WTC11 (cell line): Measurements from ENCODE around the gene CDKN1C. TPM values are rescaled to one million over a fixed set of nuclear protein-coding genes. Genes with fewer than 3 reads are reported as not detected.

Experiments used
- ATAC-seq: fragments of 200-7000 bp; cut with Tn5 transposase; 2 replicates; pipeline ENCODE4 v1.10.0; 2021; ENCODE audit warnings: mild to moderate bottlenecking, moderate library complexity
- CTCF ChIA-PET: fragments of 300-600 bp; sonication (Branson Sonifier 250); formaldehyde crosslinking; loops from one replicate; lab custom pipeline; 2021; ENCODE audit warnings: antibody characterized with exemption; lab: Charles Lee
- POLR2A ChIA-PET: fragments of 350-600 bp; sonication (Branson Sonifier 250); formaldehyde crosslinking; loops from one replicate; lab custom pipeline; 2021; ENCODE audit warnings: antibody characterized with exemption; lab: Charles Lee
- DNase-seq: peaks from one replicate; pipeline ENCODE4 v3.0.0; 2021; ENCODE audit warnings: low spot score
- H3K27ac Mint-ChIP-seq: 2 replicates; pipeline ENCODE4 v1.8.0; 2021; ENCODE audit warnings: mixed read lengths
- H3K27me3 Mint-ChIP-seq: 2 replicates; pipeline ENCODE4 v1.8.0; 2021; ENCODE audit warnings: low read depth, mild to moderate bottlenecking, moderate library complexity, mixed read lengths
- H3K36me3 Mint-ChIP-seq: 2 replicates; pipeline ENCODE4 v1.8.0; 2021; ENCODE audit warnings: mixed read lengths
- H3K4me1 Mint-ChIP-seq: 2 replicates; pipeline ENCODE4 v1.8.0; 2022; ENCODE audit warnings: mixed read lengths
- H3K4me3 Mint-ChIP-seq: 2 replicates; pipeline ENCODE4 v1.8.0; 2021; ENCODE audit warnings: mild to moderate bottlenecking, moderate library complexity, mixed read lengths
- H3K9me3 Mint-ChIP-seq: 2 replicates; pipeline ENCODE4 v1.8.0; 2021; ENCODE audit warnings: mixed read lengths
- AR ChIP-seq: fragments of 250-450 bp; sonication (Bioruptor Pico); IDR thresholded peaks from 2 replicates; pipeline ENCODE4 v1.9.0; 2021; ENCODE audit warnings: mild to moderate bottlenecking
- ATF1 ChIP-seq: sonication (generic); formaldehyde crosslinking; IDR thresholded peaks from 2 replicates; pipeline ENCODE4 v1.8.1; 2023; ENCODE audit warnings: mild to moderate bottlenecking, moderate library complexity, missing genetic modification reagents
- ATF3 ChIP-seq: sonication (generic); formaldehyde crosslinking; conservative IDR thresholded peaks from 2 replicates; pipeline ENCODE4 v1.8.1; 2022; ENCODE audit warnings: mild to moderate bottlenecking, missing genetic modification reagents
- CBFB ChIP-seq: sonication (generic); formaldehyde crosslinking; IDR thresholded peaks from 2 replicates; pipeline ENCODE4 v1.8.1; 2022; ENCODE audit warnings: mild to moderate bottlenecking, low read depth, missing genetic modification reagents
- E2F4 ChIP-seq: sonication (generic); formaldehyde crosslinking; IDR thresholded peaks from 2 replicates; pipeline ENCODE4 v1.8.1; 2022; ENCODE audit warnings: low read depth, mild to moderate bottlenecking, moderate library complexity, missing genetic modification reagents, borderline replicate concordance
- GRHL2 ChIP-seq: fragments of 250-450 bp; sonication (Bioruptor Pico); IDR thresholded peaks from 2 replicates; pipeline ENCODE4 v1.8.0; 2022; ENCODE audit warnings: mild to moderate bottlenecking, moderate library complexity; ENCODE audit not compliant: insufficient replicate concordance, severe bottlenecking
- IRF2 ChIP-seq: sonication (generic); formaldehyde crosslinking; IDR thresholded peaks from 2 replicates; pipeline ENCODE4 v1.8.0; 2022; ENCODE audit warnings: low read depth, missing genetic modification reagents, borderline replicate concordance
- JAZF1 ChIP-seq: fragments of 250-450 bp; sonication (Bioruptor Pico); IDR thresholded peaks from 2 replicates; pipeline ENCODE4 v1.9.0; 2021; ENCODE audit warnings: moderate library complexity, mild to moderate bottlenecking, inconsistent platforms
- MAX ChIP-seq: sonication (generic); formaldehyde crosslinking; IDR thresholded peaks from 2 replicates; pipeline ENCODE4 v1.8.0; 2022; ENCODE audit warnings: mild to moderate bottlenecking, missing genetic modification reagents
- NR2C2 ChIP-seq: sonication (generic); formaldehyde crosslinking; IDR thresholded peaks from 2 replicates; pipeline ENCODE4 v1.8.0; 2022; ENCODE audit warnings: mild to moderate bottlenecking, missing genetic modification reagents
- PREB ChIP-seq: sonication (generic); formaldehyde crosslinking; IDR thresholded peaks from 2 replicates; pipeline ENCODE4 v1.8.1; 2022; ENCODE audit warnings: mild to moderate bottlenecking, missing genetic modification reagents, moderate library complexity, borderline replicate concordance
- SMAD3 ChIP-seq: sonication (generic); formaldehyde crosslinking; IDR thresholded peaks from 2 replicates; pipeline ENCODE4 v1.8.0; 2022; ENCODE audit warnings: missing genetic modification reagents, mild to moderate bottlenecking, borderline replicate concordance
- SP1 ChIP-seq: sonication (generic); formaldehyde crosslinking; conservative IDR thresholded peaks from 2 replicates; pipeline ENCODE4 v1.8.1; 2022; ENCODE audit warnings: missing genetic modification reagents
- TEAD1 ChIP-seq: sonication (generic); formaldehyde crosslinking; IDR thresholded peaks from 2 replicates; pipeline ENCODE4 v1.8.0; 2022; ENCODE audit warnings: mild to moderate bottlenecking, missing genetic modification reagents
- TP53 ChIP-seq: sonication (generic); formaldehyde crosslinking; IDR thresholded peaks from 2 replicates; pipeline ENCODE4 v1.8.1; 2023; ENCODE audit warnings: mild to moderate bottlenecking, missing genetic modification reagents
- ZBTB21 ChIP-seq: sonication (generic); formaldehyde crosslinking; IDR thresholded peaks from 2 replicates; pipeline ENCODE4 v1.8.1; 2023; ENCODE audit warnings: mild to moderate bottlenecking, missing genetic modification reagents, borderline replicate concordance
- ZMAT4 ChIP-seq: fragments of 250-450 bp; sonication (Bioruptor Pico); IDR thresholded peaks from 2 replicates; pipeline ENCODE4 v1.9.0; 2021; ENCODE audit warnings: mild to moderate bottlenecking
- ZNF138 ChIP-seq: sonication (generic); formaldehyde crosslinking; conservative IDR thresholded peaks from 2 replicates; pipeline ENCODE4 v1.8.1; 2022; ENCODE audit warnings: mild to moderate bottlenecking, moderate library complexity, missing genetic modification reagents
- total RNA-seq: library from RNA; stranded (reverse); gene quantifications from 3 replicates; pipeline ENCODE4 v1.2.3, GENCODE V29; 2021
- TF ChIP-seq, protein P1 (sequence below): sonication (generic); formaldehyde crosslinking; IDR thresholded peaks from 2 replicates; pipeline ENCODE4 v1.8.1; 2022; ENCODE audit warnings: low read depth, missing genetic modification reagents, borderline replicate concordance
- TF ChIP-seq, protein P2 (sequence below): sonication (generic); formaldehyde crosslinking; conservative IDR thresholded peaks from 2 replicates; pipeline ENCODE4 v1.8.1; 2023; ENCODE audit warnings: mild to moderate bottlenecking, low read depth, missing genetic modification reagents, moderate library complexity

The CDKN1C gene
- total RNA-seq, 1 experiment from 2014 or later, result 25.0 TPM

GRCh38 chr11:2897048-2897447 lies 11.5 kb upstream of the CDKN1C start (continued):
- TF ChIP-seq, protein P1, sequence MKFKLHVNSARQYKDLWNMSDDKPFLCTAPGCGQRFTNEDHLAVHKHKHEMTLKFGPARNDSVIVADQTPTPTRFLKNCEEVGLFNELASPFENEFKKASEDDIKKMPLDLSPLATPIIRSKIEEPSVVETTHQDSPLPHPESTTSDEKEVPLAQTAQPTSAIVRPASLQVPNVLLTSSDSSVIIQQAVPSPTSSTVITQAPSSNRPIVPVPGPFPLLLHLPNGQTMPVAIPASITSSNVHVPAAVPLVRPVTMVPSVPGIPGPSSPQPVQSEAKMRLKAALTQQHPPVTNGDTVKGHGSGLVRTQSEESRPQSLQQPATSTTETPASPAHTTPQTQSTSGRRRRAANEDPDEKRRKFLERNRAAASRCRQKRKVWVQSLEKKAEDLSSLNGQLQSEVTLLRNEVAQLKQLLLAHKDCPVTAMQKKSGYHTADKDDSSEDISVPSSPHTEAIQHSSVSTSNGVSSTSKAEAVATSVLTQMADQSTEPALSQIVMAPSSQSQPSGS (CRISPR knock-in tag), result no peak
- TF ChIP-seq TEAD1 (CRISPR knock-in tag), result no peak
- TF ChIP-seq NR2C2 (CRISPR knock-in tag), result no peak
- TF ChIP-seq PREB (CRISPR knock-in tag), result no peak
- no peak for TF ChIP-seq ZMAT4 (CRISPR knock-in tag)
- TF ChIP-seq ZNF138 (CRISPR knock-in tag), result no peak
- no peak for TF ChIP-seq AR (CRISPR knock-in tag)

DNA sequence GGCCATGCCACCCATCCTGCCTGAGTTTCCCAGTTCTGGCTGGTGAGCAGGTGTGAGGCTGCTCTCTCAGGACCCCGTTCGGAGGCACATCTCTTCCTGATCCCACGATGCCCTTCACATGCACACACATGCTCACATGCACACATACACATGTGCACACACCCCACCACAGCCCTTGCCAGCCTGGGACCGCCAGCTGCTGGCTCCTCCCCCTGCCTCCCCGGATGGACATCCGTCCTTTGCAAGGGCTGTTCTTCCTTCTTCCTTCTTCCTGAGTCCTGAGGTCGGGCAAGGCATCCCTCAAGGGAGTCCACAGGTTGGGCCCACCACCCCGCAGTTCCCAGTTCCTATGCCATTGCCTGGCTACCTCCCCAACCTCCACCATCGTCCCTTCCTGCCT lies 10.5 kb upstream of the CDKN1C start:
- H3K4me1 Mint-ChIP-seq, result peaks cover 25% of the 10 kb centered on the region
- TF ChIP-seq SP1 (CRISPR knock-in tag) (no peak), IRF2 (CRISPR knock-in tag) (no peak), PREB (CRISPR knock-in tag) (no peak), ATF3 (no peak), GRHL2 (no peak), CBFB (no peak), TEAD1 (CRISPR knock-in tag) (no peak)
- TF ChIP-seq, all 79 proteins: peak for 0
- peaks cover 6% of the 10 kb centered on the region; the same call in 1 of the 2 replicates for H3K9me3 Mint-ChIP-seq
- no peaks in the 10 kb centered on the region for H3K36me3 Mint-ChIP-seq
- ATAC-seq (no peak), DNase-seq (no peak)
- peaks cover 72% of the 10 kb centered on the region for H3K27me3 Mint-ChIP-seq
- H3K27ac Mint-ChIP-seq, result no peak overlapping the region
- CTCF ChIA-PET, result no interaction called here
- POLR2A ChIA-PET, result no interaction called here
- no peak overlapping the region for H3K4me3 Mint-ChIP-seq

DNA sequence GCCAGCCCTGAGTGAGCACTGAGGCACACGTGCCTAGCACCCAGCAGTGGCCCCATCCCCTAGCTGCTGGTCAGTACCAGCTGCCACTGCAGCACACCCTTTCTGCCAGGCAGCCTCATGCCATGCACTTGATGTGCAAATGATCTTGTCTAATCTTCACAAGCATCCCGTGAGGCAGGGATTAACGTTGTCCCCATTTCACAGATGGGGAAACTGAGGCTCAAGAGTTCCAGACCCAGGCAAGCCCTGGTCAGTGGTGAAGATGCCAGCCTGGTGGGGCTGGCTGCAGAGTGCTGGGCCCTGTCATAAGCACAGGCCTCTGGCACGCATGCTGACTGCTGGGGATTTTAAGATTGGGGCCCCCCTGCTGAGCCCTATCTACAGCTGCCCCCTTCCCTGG lies 8.4 kb upstream of the CDKN1C start:
- peaks cover 54% of the 10 kb centered on the region for H3K27me3 Mint-ChIP-seq
- no peak for DNase-seq
- TF ChIP-seq SMAD3 (CRISPR knock-in tag), result no peak
- no peak for TF ChIP-seq ATF1 (CRISPR knock-in tag)
- TF ChIP-seq JAZF1 (CRISPR knock-in tag), result no peak
- no peak for TF ChIP-seq E2F4 (CRISPR knock-in tag)
- TF ChIP-seq, protein P2, sequence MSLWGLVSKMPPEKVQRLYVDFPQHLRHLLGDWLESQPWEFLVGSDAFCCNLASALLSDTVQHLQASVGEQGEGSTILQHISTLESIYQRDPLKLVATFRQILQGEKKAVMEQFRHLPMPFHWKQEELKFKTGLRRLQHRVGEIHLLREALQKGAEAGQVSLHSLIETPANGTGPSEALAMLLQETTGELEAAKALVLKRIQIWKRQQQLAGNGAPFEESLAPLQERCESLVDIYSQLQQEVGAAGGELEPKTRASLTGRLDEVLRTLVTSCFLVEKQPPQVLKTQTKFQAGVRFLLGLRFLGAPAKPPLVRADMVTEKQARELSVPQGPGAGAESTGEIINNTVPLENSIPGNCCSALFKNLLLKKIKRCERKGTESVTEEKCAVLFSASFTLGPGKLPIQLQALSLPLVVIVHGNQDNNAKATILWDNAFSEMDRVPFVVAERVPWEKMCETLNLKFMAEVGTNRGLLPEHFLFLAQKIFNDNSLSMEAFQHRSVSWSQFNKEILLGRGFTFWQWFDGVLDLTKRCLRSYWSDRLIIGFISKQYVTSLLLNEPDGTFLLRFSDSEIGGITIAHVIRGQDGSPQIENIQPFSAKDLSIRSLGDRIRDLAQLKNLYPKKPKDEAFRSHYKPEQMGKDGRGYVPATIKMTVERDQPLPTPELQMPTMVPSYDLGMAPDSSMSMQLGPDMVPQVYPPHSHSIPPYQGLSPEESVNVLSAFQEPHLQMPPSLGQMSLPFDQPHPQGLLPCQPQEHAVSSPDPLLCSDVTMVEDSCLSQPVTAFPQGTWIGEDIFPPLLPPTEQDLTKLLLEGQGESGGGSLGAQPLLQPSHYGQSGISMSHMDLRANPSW (CRISPR knock-in tag), result no peak
- no peak for TF ChIP-seq MAX
- no peak for TF ChIP-seq TP53
- no peak for TF ChIP-seq ZBTB21 (CRISPR knock-in tag)
- TF ChIP-seq, all 79 proteins: peak for 0
- CTCF ChIA-PET, result interaction anchor here (3.3 to 12.8 kb wide), 3 partner anchors 8 to 360 kb away, joined by 46 to 369 read pairs (median 68); partner anchors contain the start of gene PHLDA2
- peaks cover 6% of the 10 kb centered on the region; the same call in 1 of the 2 replicates for H3K9me3 Mint-ChIP-seq
- no peak for ATAC-seq
- no peak overlapping the region for H3K4me3 Mint-ChIP-seq
- POLR2A ChIA-PET, result no interaction called here
- H3K4me1 Mint-ChIP-seq, result peaks cover 11% of the 10 kb centered on the region
- H3K27ac Mint-ChIP-seq, result no peak overlapping the region
- H3K36me3 Mint-ChIP-seq, result no peaks in the 10 kb centered on the region
